ENCODE results near the gene BPTF.
"Not testable (repeated sequence)": the region's sequence is repeated elsewhere in the genome, so short reads cannot be mapped to it uniquely, and the experiment has no call there.

BPTF gene

GRCh38 chr17:67833946-67834631 lies 8.8 kb downstream of the BPTF start:
- DNase-seq = no peak

- no peak for DNase-seq
These were observed 9.3 kb downstream of the BPTF start for GRCh38 chr17:67834634-67835033.

- no peak for DNase-seq
These were observed 11.1 kb downstream of the BPTF start for GRCh38 chr17:67836205-67836987.

- DNase-seq = no peak
These were observed 12.7 kb downstream of the BPTF start for GRCh38 chr17:67837965-67838364.

GRCh38 chr17:67838538-67838937 lies 13.2 kb downstream of the BPTF start:
- no peak for DNase-seq

- DNase-seq = no peak
These were observed 16.7 kb downstream of the BPTF start for GRCh38 chr17:67841992-67842391.

- DNase-seq = no peak
These were observed 17.3 kb downstream of the BPTF start for GRCh38 chr17:67842648-67843047.

- no peak for DNase-seq
These were observed 20.1 kb downstream of the BPTF start for GRCh38 chr17:67845374-67845773.

- DNase-seq = not testable (repeated sequence)
These were observed 22.9 kb downstream of the BPTF start for GRCh38 chr17:67848189-67848588.

GRCh38 chr17:67848846-67849245 lies 23.5 kb downstream of the BPTF start:
- not testable (repeated sequence) for DNase-seq

GRCh38 chr17:67850991-67851631 lies 25.8 kb downstream of the BPTF start:
- DNase-seq = no peak

GRCh38 chr17:67853703-67854102 lies 28.4 kb downstream of the BPTF start:
- no peak for DNase-seq

GRCh38 chr17:67854378-67854777 lies 29.1 kb downstream of the BPTF start:
- no peak for DNase-seq

GRCh38 chr17:67855504-67856324 lies 30.4 kb downstream of the BPTF start:
- DNase-seq = no peak

- not testable (repeated sequence) for DNase-seq
These were observed 31.1 kb downstream of the BPTF start for GRCh38 chr17:67856402-67856801.

GRCh38 chr17:67862614-67863217 lies 37.4 kb downstream of the BPTF start:
- no peak for DNase-seq

- DNase-seq = no peak
These were observed 38.4 kb downstream of the BPTF start for GRCh38 chr17:67863624-67864247.

- no peak for DNase-seq
These were observed 40.1 kb downstream of the BPTF start for GRCh38 chr17:67865438-67865837.

- no peak for DNase-seq
These were observed 42.3 kb downstream of the BPTF start for GRCh38 chr17:67867591-67867990.

GRCh38 chr17:67868176-67868575 lies 42.9 kb downstream of the BPTF start:
- no peak for DNase-seq

- no peak for DNase-seq
These were observed 54.4 kb downstream of the BPTF start for GRCh38 chr17:67879662-67880061.

GRCh38 chr17:67881083-67881482 lies 55.8 kb downstream of the BPTF start:
- no peak for DNase-seq

Measured in activated CD8-positive, alpha-beta memory T cell treated with anti-CD3 and anti-CD28 coated beads, Interleukin-2, amount 50 U/mL, for 48 hours (primary cell).